AG04449 (cell line): ENCODE data around the gene OR56A1.

Source experiments
- CTCF ChIA-PET: fragments of 350-600 bp; formaldehyde crosslinking; extraction: SDS; loops from one replicate; lab custom pipeline; 2021; ENCODE audit warnings: antibody characterized with exemption; lab: Yijun Ruan, JAX
- POLR2A ChIA-PET: fragments of 400-600, 350-600 bp; formaldehyde crosslinking; extraction: SDS; loops from one replicate; lab custom pipeline; 2020; ENCODE audit warnings: antibody characterized with exemption, inconsistent platforms; lab: Yijun Ruan, JAX
- DNase-seq: peaks from one replicate; pipeline ENCODE4 v3.0.0-alpha.2; 2010; ENCODE audit warnings: low read depth, low spot score
- H3K4me3 ChIP-seq: 2 replicates; pipeline ENCODE4 v1.5.1; 2011; ENCODE audit warnings: low read depth, mild to moderate bottlenecking, control low read depth, low read length
- CTCF ChIP-seq: IDR thresholded peaks from one replicate; pipeline ENCODE4 v1.5.1; 2011; ENCODE audit warnings: mild to moderate bottlenecking, moderate library complexity, low read length, control low read depth, inconsistent platforms; ENCODE audit not compliant: insufficient read depth; ENCODE audit errors: missing control alignments

OR56A1 gene

GRCh38 chr11:5983443-5983842 lies 47.1 kb downstream of the OR56A1 start:
- no peak for DNase-seq
- ChIA-PET POLR2A (no interaction called here), CTCF (no interaction called here)
- TF ChIP-seq CTCF: no peak
- no peak overlapping the region for H3K4me3 ChIP-seq

DNA sequence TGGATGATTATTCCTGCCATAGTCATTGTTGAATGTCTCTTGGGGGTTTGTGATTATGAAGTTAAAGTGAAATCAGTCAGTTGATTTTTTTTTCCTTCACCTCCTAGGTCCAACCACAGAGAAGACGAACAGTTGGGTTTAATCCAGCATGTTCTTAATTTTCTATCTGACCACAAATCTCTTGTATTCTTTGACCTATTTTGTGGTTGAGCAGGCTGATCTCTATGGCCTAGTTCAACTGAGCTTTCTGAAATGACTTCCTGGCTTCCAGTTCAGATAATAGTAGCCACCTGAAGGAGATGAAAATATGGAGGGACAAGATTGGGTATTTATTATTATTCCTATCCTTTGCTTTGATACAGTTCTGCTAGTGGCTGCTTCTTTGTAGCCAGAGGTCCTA lies 57.0 kb downstream of the OR56A1 start:
- TF ChIP-seq CTCF: no peak

More for the DNA sequence above, 57.0 kb downstream of the OR56A1 start:
- POLR2A ChIA-PET: no interaction called here
- no peak overlapping the region for H3K4me3 ChIP-seq
- CTCF ChIA-PET: no interaction called here
- DNase-seq: no peak
